Keratinocyte (primary cell): ENCODE measurements around the gene RUNX1. TPM values are rescaled to one million over a fixed set of nuclear protein-coding genes. Genes with fewer than 3 reads are reported as not detected.

Experiments used
- DNase-seq: peaks from one replicate; pipeline ENCODE4 v3.0.0-alpha.2; 2011; ENCODE audit warnings: low read depth, missing footprints, low spot score
- FAIRE-seq: peaks from 2 replicates; lab custom pipeline; 2011; peaks lifted over from hg19 to GRCh38; lab: Jason Lieb, UNC
- H2AFZ ChIP-seq: 2 replicates; pipeline ENCODE4 v1.6.0; 2012; ENCODE audit warnings: low read length, control low read depth, inconsistent platforms; ENCODE audit not compliant: control insufficient read depth
- H3K27ac ChIP-seq: 2 replicates; pipeline ENCODE4 v1.5.1; 2011; ENCODE audit warnings: low read length; ENCODE audit not compliant: control insufficient read depth, insufficient read depth
- H3K27me3 ChIP-seq: 3 replicates; pipeline ENCODE4 v1.6.0; 2011; ENCODE audit warnings: low read length; ENCODE audit not compliant: control insufficient read depth, insufficient read depth; ENCODE audit errors: extremely low read depth
- H3K36me3 ChIP-seq, 2 experiments: 2 replicates in 1 of 2; 3 replicates in 1 of 2; pipeline ENCODE4 v1.5.1; 2011; ENCODE audit warnings: low read length in 2 of 2, mild to moderate bottlenecking in 1 of 2; ENCODE audit not compliant: control insufficient read depth in 2 of 2, insufficient read depth in 2 of 2; ENCODE audit errors: extremely low read depth in 1 of 2
- H3K4me1 ChIP-seq: 3 replicates; pipeline ENCODE4 v1.5.1; 2011; ENCODE audit warnings: low read length; ENCODE audit not compliant: control insufficient read depth, insufficient read depth; ENCODE audit errors: extremely low read depth
- H3K4me2 ChIP-seq: 3 replicates; pipeline ENCODE4 v1.6.0; 2011; ENCODE audit warnings: low read depth, low read length; ENCODE audit not compliant: control insufficient read depth, insufficient read depth; ENCODE audit errors: extremely low read depth
- H3K4me3 ChIP-seq, 3 experiments: fragments of 200-600 bp in 1 of 3; sonication (generic) in 1 of 3; 2 replicates in 2 of 3; 3 replicates in 1 of 3; pipeline ENCODE4 v1.5.1; 2011 to 2016; ENCODE audit warnings: low read length in 3 of 3, mild to moderate bottlenecking in 3 of 3, control low read depth in 2 of 3, inconsistent platforms in 1 of 3, low read depth in 1 of 3, mixed read lengths in 1 of 3, mixed run types in 1 of 3, moderate library complexity in 1 of 3; ENCODE audit not compliant: control insufficient read depth in 2 of 3, insufficient read depth in 2 of 3; ENCODE audit errors: extremely low read depth in 1 of 3
- H3K79me2 ChIP-seq: 2 replicates; pipeline ENCODE4 v1.6.0; 2012; ENCODE audit warnings: low read length; ENCODE audit not compliant: control insufficient read depth, insufficient read depth
- H3K9ac ChIP-seq: 3 replicates; pipeline ENCODE4 v1.6.0; 2011; ENCODE audit warnings: low read length; ENCODE audit not compliant: control insufficient read depth, insufficient read depth; ENCODE audit errors: extremely low read depth
- H3K9me1 ChIP-seq: 3 replicates; pipeline ENCODE4 v1.6.0; 2011; ENCODE audit warnings: low read length; ENCODE audit not compliant: control insufficient read depth, insufficient read depth; ENCODE audit errors: extremely low read depth
- H3K9me3 ChIP-seq: 2 replicates; pipeline ENCODE4 v1.5.1; 2012; ENCODE audit warnings: low read depth, low read length; ENCODE audit not compliant: control insufficient read depth
- H4K20me1 ChIP-seq: 3 replicates; pipeline ENCODE4 v1.6.0; 2011; ENCODE audit warnings: low read length; ENCODE audit not compliant: control insufficient read depth, insufficient read depth; ENCODE audit errors: extremely low read depth
- CTCF ChIP-seq, 3 experiments: IDR thresholded peaks in 1 of 3; conservative IDR thresholded peaks in 1 of 3; optimal IDR thresholded peaks in 1 of 3; 2 replicates in 2 of 3; 3 replicates in 1 of 3; pipeline versions ENCODE3 to v1.5.1; 2011; ENCODE audit warnings: low read length in 3 of 3, mild to moderate bottlenecking in 3 of 3, moderate library complexity in 2 of 3, control low read depth in 1 of 3, inconsistent platforms in 1 of 3; ENCODE audit not compliant: insufficient read depth in 2 of 3; ENCODE audit errors: extremely low read depth in 1 of 3
- EZH2 ChIP-seq: IDR thresholded peaks from one replicate; pipeline ENCODE4 v1.6.1; 2012; ENCODE audit warnings: inconsistent platforms, mild to moderate bottlenecking, low read length, moderate library complexity
- dilution Hi-C: fragments of 300-500 bp; cut with MboI; formaldehyde crosslinking; loops from one replicate; pipeline ENCODE4 v1.7.0; 2020; ENCODE audit warnings: low sequenced_read_pairs; ENCODE audit not compliant: extremely low pct_ligation_motif_present
- polyA plus RNA-seq, 5 experiments: library from polyadenylated mRNA; depleted of rRNA in 3 of 5; stranded (reverse) in 3 of 5; stranded (forward) in 1 of 5; unstranded in 1 of 5; fragments of >200 nt; gene quantifications; 1 replicate in 1 of 5; 2 replicates in 3 of 5; 3 replicates in 1 of 5; pipeline versions ENCODE4 v1.2.1 to v1.2.3, GENCODE V29; 2011 to 2012; ENCODE audit warnings: missing spikeins in 2 of 5, low read depth in 1 of 5, low replicate concordance in 1 of 5

RUNX1 gene
- polyA plus RNA-seq, 1 donor (not counting 4 experiments of a cell fraction or from before 2014, with no cell fraction given): 44.9 TPM

- no peaks in the 10 kb centered on the region for H3K36me3 ChIP-seq
- DNase-seq: no peak
- TF ChIP-seq EZH2 (no peak), CTCF (optimal IDR thresholded peaks at IDR 0.05 in 1 of 3, IDR thresholded peaks at IDR 0.05 in 1 of 3, conservative IDR thresholded peaks at IDR 0.05 in 1 of 3; ENCODE audit: extremely low read depth in 1 of 3, insufficient read depth in 2 of 3, low read length in 3 of 3) (no peak)
- H3K9me1 ChIP-seq: no peaks in the 10 kb centered on the region
- H3K9ac ChIP-seq: no peak overlapping the region
- no peak overlapping the region for H3K4me3 ChIP-seq
- no peaks in the 10 kb centered on the region for H3K27me3 ChIP-seq
- no peak for FAIRE-seq
- dilution Hi-C loops: no loop called here
- H3K4me1 ChIP-seq: peaks cover 36% of the 10 kb centered on the region
- no peak overlapping the region for H3K27ac ChIP-seq
- no peaks in the 10 kb centered on the region for H3K79me2 ChIP-seq
- H2AFZ ChIP-seq: no peak overlapping the region
- H3K9me3 ChIP-seq: peaks cover 6% of the 10 kb centered on the region
- H3K4me2 ChIP-seq: no peak overlapping the region
- H4K20me1 ChIP-seq: no peaks in the 10 kb centered on the region
Measured at GRCh38 chr21:35083246-35083645, 34.1 kb upstream of the RUNX1 start.

- no peak for TF ChIP-seq EZH2
- TF ChIP-seq CTCF (optimal IDR thresholded peaks at IDR 0.05 in 1 of 3, IDR thresholded peaks at IDR 0.05 in 1 of 3, conservative IDR thresholded peaks at IDR 0.05 in 1 of 3; ENCODE audit: extremely low read depth in 1 of 3, insufficient read depth in 2 of 3, low read length in 3 of 3): no peak
- no peak for DNase-seq
- Histone ChIP-seq H3K9me3 (peaks cover 6% of the 10 kb centered on the region), H3K9me1 (no peaks in the 10 kb centered on the region), H3K79me2 (no peaks in the 10 kb centered on the region), H3K4me3 (no peak overlapping the region), H4K20me1 (no peaks in the 10 kb centered on the region), H3K36me3 (no peaks in the 10 kb centered on the region), H3K27ac (no peak overlapping the region), H3K9ac (no peak overlapping the region), H3K4me1 (peaks cover 34% of the 10 kb centered on the region), H3K27me3 (no peaks in the 10 kb centered on the region), H2AFZ (no peak overlapping the region), H3K4me2 (no peak overlapping the region)
- dilution Hi-C loops: no loop called here
- FAIRE-seq: no peak
Measured at GRCh38 chr21:35081861-35082260, 32.8 kb upstream of the RUNX1 start.
